Karpas-422 (cell line): Measurements from ENCODE around the gene STARD6. TPM values are rescaled to one million over a fixed set of nuclear protein-coding genes. Genes with fewer than 3 reads are reported as not detected.
"Not testable (repeated sequence)": the region's sequence is repeated elsewhere in the genome, so short reads cannot be mapped to it uniquely, and the experiment has no call there.

ENCODE experiments used
- DNase-seq: peaks from one replicate; pipeline ENCODE4 v3.0.0-alpha.2; 2015
- H2AFZ ChIP-seq: fragments of 200-600 bp; sonication (generic); 2 replicates; pipeline ENCODE4 v1.6.1; 2014; ENCODE audit warnings: antibody characterized with exemption, low read length, mixed read lengths
- H3K27ac ChIP-seq: fragments of 200-600 bp; sonication (generic); 2 replicates; pipeline ENCODE4 v1.5.1; 2014; ENCODE audit warnings: mild to moderate bottlenecking, low read length, moderate library complexity
- H3K27me3 ChIP-seq: fragments of 200-600 bp; sonication (generic); 2 replicates; pipeline ENCODE4 v1.6.1; 2014; ENCODE audit warnings: low read length, mixed read lengths
- H3K36me3 ChIP-seq: fragments of 200-600 bp; sonication (generic); 2 replicates; pipeline ENCODE4 v1.6.1; 2014; ENCODE audit warnings: low read length, mixed read lengths; ENCODE audit not compliant: insufficient read depth
- H3K4me1 ChIP-seq: fragments of 200-600 bp; sonication (generic); 2 replicates; pipeline ENCODE4 v1.6.1; 2014; ENCODE audit warnings: mild to moderate bottlenecking, low read length, mixed read lengths
- H3K4me2 ChIP-seq: fragments of 200-600 bp; sonication (generic); 2 replicates; pipeline ENCODE4 v1.6.1; 2014; ENCODE audit warnings: low read length, low read depth, mild to moderate bottlenecking; ENCODE audit not compliant: poor library complexity, severe bottlenecking
- H3K4me3 ChIP-seq: fragments of 200-600 bp; sonication (generic); 2 replicates; pipeline ENCODE4 v1.5.1; 2014; ENCODE audit warnings: mild to moderate bottlenecking, antibody characterized with exemption, low read length, mixed read lengths
- H3K79me2 ChIP-seq: fragments of 200-600 bp; sonication (generic); 2 replicates; pipeline ENCODE4 v1.6.1; 2014; ENCODE audit warnings: mild to moderate bottlenecking, low read length, mixed read lengths
- H3K9ac ChIP-seq: fragments of 200-600 bp; sonication (generic); 2 replicates; pipeline ENCODE4 v1.6.0; 2014; ENCODE audit warnings: low read length
- H3K9me2 ChIP-seq: fragments of 200-600 bp; sonication (generic), shearing (Covaris generic); replicated peaks from 2 replicates; pipeline ENCODE4 v1.6.0; 2014; ENCODE audit warnings: mild to moderate bottlenecking, low read length, moderate library complexity; ENCODE audit not compliant: insufficient read depth
- H3K9me3 ChIP-seq: fragments of 300-700, 200-600 bp; sonication (generic); 2 replicates; pipeline ENCODE4 v1.6.1; 2014; ENCODE audit warnings: low read length, mixed read lengths
- H4K20me1 ChIP-seq: fragments of 200-600 bp; sonication (generic); 2 replicates; pipeline ENCODE4 v1.6.1; 2014; ENCODE audit warnings: mild to moderate bottlenecking, antibody characterized with exemption, low read length, low read depth; ENCODE audit not compliant: insufficient read depth
- total RNA-seq: library from RNA; depleted of rRNA; stranded (reverse); fragments of >200 nt; shearing (Covaris generic); gene quantifications from 2 replicates; pipeline ENCODE4 v1.2.3, GENCODE V29; 2014; ENCODE audit warnings: low replicate concordance

Gene STARD6
- total RNA-seq, 1 experiment from 2014 or later, result not detected

- Histone ChIP-seq H2AFZ (no peak overlapping the region), H3K9me2 (no peaks in the 10 kb centered on the region), H4K20me1 (no peaks in the 10 kb centered on the region), H3K4me1 (peaks cover 19% of the 10 kb centered on the region), H3K79me2 (no peaks in the 10 kb centered on the region), H3K36me3 (no peaks in the 10 kb centered on the region), H3K27ac (no peak overlapping the region), H3K4me3 (no peak overlapping the region), H3K9me3 (no peaks in the 10 kb centered on the region), H3K4me2 (no peak overlapping the region), H3K27me3 (no peaks in the 10 kb centered on the region), H3K9ac (no peak overlapping the region)
- peak; percentile 56 for DNase-seq
These were observed 30.8 kb upstream of the STARD6 start for GRCh38 chr18:54388203-54389142.

- H3K79me2 ChIP-seq, result no peaks in the 10 kb centered on the region
- H3K4me3 ChIP-seq, result no peak overlapping the region
- no peaks in the 10 kb centered on the region for H3K9me2 ChIP-seq
- no peak overlapping the region for H3K27ac ChIP-seq
- no peak overlapping the region for H3K4me2 ChIP-seq
- no peaks in the 10 kb centered on the region for H4K20me1 ChIP-seq
- H3K9me3 ChIP-seq, result no peaks in the 10 kb centered on the region
- no peak overlapping the region for H2AFZ ChIP-seq
- no peak for DNase-seq
- no peaks in the 10 kb centered on the region for H3K27me3 ChIP-seq
- peaks cover 19% of the 10 kb centered on the region for H3K4me1 ChIP-seq
- no peaks in the 10 kb centered on the region for H3K36me3 ChIP-seq
- H3K9ac ChIP-seq, result no peak overlapping the region
These were observed 30.0 kb upstream of the STARD6 start for GRCh38 chr18:54387631-54388030.

GRCh38 chr18:54386800-54387495 lies 29.3 kb upstream of the STARD6 start:
- not testable (repeated sequence) for H3K27ac ChIP-seq, H3K36me3 ChIP-seq, H3K4me2 ChIP-seq, H3K9ac ChIP-seq, H2AFZ ChIP-seq, H3K79me2 ChIP-seq, H3K9me3 ChIP-seq, H3K9me2 ChIP-seq, H3K27me3 ChIP-seq, DNase-seq, H3K4me3 ChIP-seq, H4K20me1 ChIP-seq
- peaks cover 13% of the 10 kb centered on the region for H3K4me1 ChIP-seq

- no peaks in the 10 kb centered on the region for H3K9me2 ChIP-seq
- H3K4me3 ChIP-seq, result no peak overlapping the region
- H3K79me2 ChIP-seq, result no peaks in the 10 kb centered on the region
- H3K9ac ChIP-seq, result no peak overlapping the region
- DNase-seq, result no peak
- no peak overlapping the region for H2AFZ ChIP-seq
- H3K27me3 ChIP-seq, result no peaks in the 10 kb centered on the region
- H3K9me3 ChIP-seq, result no peaks in the 10 kb centered on the region
- no peak overlapping the region for H3K27ac ChIP-seq
- no peaks in the 10 kb centered on the region for H4K20me1 ChIP-seq
- no peak overlapping the region for H3K4me2 ChIP-seq
- peaks cover 13% of the 10 kb centered on the region for H3K4me1 ChIP-seq
- H3K36me3 ChIP-seq, result peaks cover 7% of the 10 kb centered on the region; the same call in 1 of the 2 replicates
These were observed 28.4 kb upstream of the STARD6 start for GRCh38 chr18:54386043-54386442.

- Histone ChIP-seq H3K4me3 (no peak overlapping the region), H3K9ac (no peak overlapping the region), H3K9me3 (no peaks in the 10 kb centered on the region), H4K20me1 (no peaks in the 10 kb centered on the region), H3K27me3 (no peaks in the 10 kb centered on the region), H3K79me2 (no peaks in the 10 kb centered on the region), H3K4me1 (peaks cover 2% of the 10 kb centered on the region), H3K27ac (no peak overlapping the region), H3K4me2 (no peak overlapping the region), H3K9me2 (no peaks in the 10 kb centered on the region), H2AFZ (no peak overlapping the region), H3K36me3 (peaks cover 18% of the 10 kb centered on the region; the same call in 1 of the 2 replicates)
- no peak for DNase-seq
These were observed 25.1 kb upstream of the STARD6 start for GRCh38 chr18:54382733-54383252.

- Histone ChIP-seq H3K79me2 (no peaks in the 10 kb centered on the region), H2AFZ (no peak overlapping the region), H3K27ac (no peak overlapping the region), H3K36me3 (peaks cover 22% of the 10 kb centered on the region; the same call in 1 of the 2 replicates), H3K4me1 (no peaks in the 10 kb centered on the region), H4K20me1 (no peaks in the 10 kb centered on the region), H3K27me3 (no peaks in the 10 kb centered on the region), H3K4me3 (no peak overlapping the region), H3K9ac (no peak overlapping the region), H3K9me2 (no peaks in the 10 kb centered on the region), H3K4me2 (no peak overlapping the region), H3K9me3 (no peaks in the 10 kb centered on the region)
- no peak for DNase-seq
These were observed 24.4 kb upstream of the STARD6 start for GRCh38 chr18:54382076-54382475.

- DNase-seq, result no peak
- Histone ChIP-seq H4K20me1 (no peaks in the 10 kb centered on the region), H3K36me3 (peaks cover 22% of the 10 kb centered on the region; the same call in 1 of the 2 replicates), H3K9me3 (no peaks in the 10 kb centered on the region), H3K4me2 (no peak overlapping the region), H3K27ac (no peak overlapping the region), H3K9ac (no peak overlapping the region), H3K4me3 (no peak overlapping the region), H3K9me2 (no peaks in the 10 kb centered on the region), H3K4me1 (no peaks in the 10 kb centered on the region), H3K27me3 (no peaks in the 10 kb centered on the region), H2AFZ (no peak overlapping the region), H3K79me2 (no peaks in the 10 kb centered on the region)
These were observed 24.0 kb upstream of the STARD6 start for GRCh38 chr18:54381640-54382039.

GRCh38 chr18:54378057-54378456 lies 20.4 kb upstream of the STARD6 start:
- Histone ChIP-seq H3K27ac (no peak overlapping the region), H3K4me2 (no peak overlapping the region), H3K36me3 (peaks cover 41% of the 10 kb centered on the region), H4K20me1 (no peaks in the 10 kb centered on the region), H2AFZ (no peak overlapping the region), H3K9me2 (no peaks in the 10 kb centered on the region), H3K9ac (no peak overlapping the region), H3K4me1 (no peaks in the 10 kb centered on the region), H3K9me3 (no peaks in the 10 kb centered on the region), H3K4me3 (no peak overlapping the region), H3K27me3 (no peaks in the 10 kb centered on the region), H3K79me2 (no peaks in the 10 kb centered on the region)
- no peak for DNase-seq
